ENCODE data around the gene SF3B1. TPM values are rescaled to one million over a fixed set of nuclear protein-coding genes. Genes with fewer than 3 reads are reported as not detected.
"Not testable (repeated sequence)": the region's sequence is repeated elsewhere in the genome, so short reads cannot be mapped to it uniquely, and the experiment has no call there.

SF3B1 gene
- polyA plus RNA-seq, 1 donor (not counting 4 experiments of a cell fraction or from before 2014, with no cell fraction given), result 322 TPM

GRCh38 chr2:197383825-197384224, 51.0 kb downstream of the SF3B1 start:
- Histone ChIP-seq H3K9me1 (ENCODE audit: control insufficient read depth, extremely low read depth, insufficient read depth, low read length) (no peaks in the 10 kb centered on the region), H3K27ac (ENCODE audit: control insufficient read depth, insufficient read depth, low read length) (no peak overlapping the region), H2AFZ (ENCODE audit: control insufficient read depth, low read length) (no peak overlapping the region), H3K9me3 (ENCODE audit: control insufficient read depth, low read depth, low read length) (no peaks in the 10 kb centered on the region), H3K4me1 (ENCODE audit: control insufficient read depth, extremely low read depth, insufficient read depth, low read length) (no peaks in the 10 kb centered on the region), H4K20me1 (ENCODE audit: control insufficient read depth, extremely low read depth, insufficient read depth, low read length) (no peaks in the 10 kb centered on the region), H3K79me2 (ENCODE audit: control insufficient read depth, insufficient read depth, low read length) (no peaks in the 10 kb centered on the region), H3K27me3 (ENCODE audit: control insufficient read depth, extremely low read depth, insufficient read depth, low read length) (no peaks in the 10 kb centered on the region), H3K4me3 (ENCODE audit: control insufficient read depth in 2 of 3, extremely low read depth in 1 of 3, insufficient read depth in 2 of 3, low read depth in 1 of 3, low read length in 3 of 3) (no peak overlapping the region), H3K36me3 (ENCODE audit: control insufficient read depth in 2 of 2, extremely low read depth in 1 of 2, insufficient read depth in 2 of 2, low read length in 2 of 2) (no peaks in the 10 kb centered on the region), H3K4me2 (ENCODE audit: control insufficient read depth, extremely low read depth, insufficient read depth, low read depth, low read length) (no peak overlapping the region), H3K9ac (ENCODE audit: control insufficient read depth, extremely low read depth, insufficient read depth, low read length) (no peak overlapping the region)
- no peak for DNase-seq (ENCODE audit: low read depth, low spot score)
- TF ChIP-seq EZH2 (IDR thresholded peaks at IDR 0.05; ENCODE audit: low read length) (no peak), CTCF (optimal IDR thresholded peaks at IDR 0.05 in 1 of 3, IDR thresholded peaks at IDR 0.05 in 1 of 3, conservative IDR thresholded peaks at IDR 0.05 in 1 of 3; ENCODE audit: extremely low read depth in 1 of 3, insufficient read depth in 2 of 3, low read length in 3 of 3) (no peak)
- dilution Hi-C loops (cut with MboI; ENCODE audit: extremely low pct_ligation_motif_present, low sequenced_read_pairs), result no loop called here
- FAIRE-seq, result no peak

GRCh38 chr2:197381641-197382040, 53.2 kb downstream of the SF3B1 start:
- DNase-seq (ENCODE audit: low read depth, low spot score) (no peak), FAIRE-seq (no peak)
- Histone ChIP-seq H3K9me3 (ENCODE audit: control insufficient read depth, low read depth, low read length) (no peaks in the 10 kb centered on the region), H3K9me1 (ENCODE audit: control insufficient read depth, extremely low read depth, insufficient read depth, low read length) (no peaks in the 10 kb centered on the region), H3K9ac (ENCODE audit: control insufficient read depth, extremely low read depth, insufficient read depth, low read length) (no peak overlapping the region), H4K20me1 (ENCODE audit: control insufficient read depth, extremely low read depth, insufficient read depth, low read length) (no peaks in the 10 kb centered on the region), H2AFZ (ENCODE audit: control insufficient read depth, low read length) (no peak overlapping the region), H3K4me2 (ENCODE audit: control insufficient read depth, extremely low read depth, insufficient read depth, low read depth, low read length) (no peak overlapping the region), H3K4me3 (ENCODE audit: control insufficient read depth in 2 of 3, extremely low read depth in 1 of 3, insufficient read depth in 2 of 3, low read depth in 1 of 3, low read length in 3 of 3) (no peak overlapping the region), H3K36me3 (ENCODE audit: control insufficient read depth in 2 of 2, extremely low read depth in 1 of 2, insufficient read depth in 2 of 2, low read length in 2 of 2) (no peaks in the 10 kb centered on the region), H3K27ac (ENCODE audit: control insufficient read depth, insufficient read depth, low read length) (no peak overlapping the region), H3K4me1 (ENCODE audit: control insufficient read depth, extremely low read depth, insufficient read depth, low read length) (no peaks in the 10 kb centered on the region), H3K79me2 (ENCODE audit: control insufficient read depth, insufficient read depth, low read length) (no peaks in the 10 kb centered on the region), H3K27me3 (ENCODE audit: control insufficient read depth, extremely low read depth, insufficient read depth, low read length) (no peaks in the 10 kb centered on the region)
- dilution Hi-C loops (cut with MboI; ENCODE audit: extremely low pct_ligation_motif_present, low sequenced_read_pairs), result no loop called here
- no peak for TF ChIP-seq CTCF (optimal IDR thresholded peaks at IDR 0.05 in 1 of 3, IDR thresholded peaks at IDR 0.05 in 1 of 3, conservative IDR thresholded peaks at IDR 0.05 in 1 of 3; ENCODE audit: extremely low read depth in 1 of 3, insufficient read depth in 2 of 3, low read length in 3 of 3)
- no peak for TF ChIP-seq EZH2 (IDR thresholded peaks at IDR 0.05; ENCODE audit: low read length)

- FAIRE-seq; H4K20me1 ChIP-seq (ENCODE audit: control insufficient read depth, extremely low read depth, insufficient read depth, low read length); H3K27ac ChIP-seq (ENCODE audit: control insufficient read depth, insufficient read depth, low read length); H3K9ac ChIP-seq (ENCODE audit: control insufficient read depth, extremely low read depth, insufficient read depth, low read length); H3K79me2 ChIP-seq (ENCODE audit: control insufficient read depth, insufficient read depth, low read length); H3K9me3 ChIP-seq (ENCODE audit: control insufficient read depth, low read depth, low read length); H3K36me3 ChIP-seq (ENCODE audit: control insufficient read depth in 2 of 2, extremely low read depth in 1 of 2, insufficient read depth in 2 of 2, low read length in 2 of 2); dilution Hi-C loops (cut with MboI; ENCODE audit: extremely low pct_ligation_motif_present, low sequenced_read_pairs); H2AFZ ChIP-seq (ENCODE audit: control insufficient read depth, low read length); H3K9me1 ChIP-seq (ENCODE audit: control insufficient read depth, extremely low read depth, insufficient read depth, low read length); H3K4me3 ChIP-seq (ENCODE audit: control insufficient read depth in 2 of 3, extremely low read depth in 1 of 3, insufficient read depth in 2 of 3, low read depth in 1 of 3, low read length in 3 of 3); H3K4me1 ChIP-seq (ENCODE audit: control insufficient read depth, extremely low read depth, insufficient read depth, low read length); DNase-seq (ENCODE audit: low read depth, low spot score); H3K27me3 ChIP-seq (ENCODE audit: control insufficient read depth, extremely low read depth, insufficient read depth, low read length); H3K4me2 ChIP-seq (ENCODE audit: control insufficient read depth, extremely low read depth, insufficient read depth, low read depth, low read length): not testable (repeated sequence)
These were observed 54.9 kb downstream of the SF3B1 start for GRCh38 chr2:197379918-197380309.

- H4K20me1 ChIP-seq (ENCODE audit: control insufficient read depth, extremely low read depth, insufficient read depth, low read length); H2AFZ ChIP-seq (ENCODE audit: control insufficient read depth, low read length); H3K27me3 ChIP-seq (ENCODE audit: control insufficient read depth, extremely low read depth, insufficient read depth, low read length); H3K4me2 ChIP-seq (ENCODE audit: control insufficient read depth, extremely low read depth, insufficient read depth, low read depth, low read length); H3K4me1 ChIP-seq (ENCODE audit: control insufficient read depth, extremely low read depth, insufficient read depth, low read length); dilution Hi-C loops (cut with MboI; ENCODE audit: extremely low pct_ligation_motif_present, low sequenced_read_pairs); DNase-seq (ENCODE audit: low read depth, low spot score); H3K9me1 ChIP-seq (ENCODE audit: control insufficient read depth, extremely low read depth, insufficient read depth, low read length); H3K27ac ChIP-seq (ENCODE audit: control insufficient read depth, insufficient read depth, low read length); H3K9me3 ChIP-seq (ENCODE audit: control insufficient read depth, low read depth, low read length); H3K9ac ChIP-seq (ENCODE audit: control insufficient read depth, extremely low read depth, insufficient read depth, low read length); FAIRE-seq; H3K36me3 ChIP-seq (ENCODE audit: control insufficient read depth in 2 of 2, extremely low read depth in 1 of 2, insufficient read depth in 2 of 2, low read length in 2 of 2); H3K4me3 ChIP-seq (ENCODE audit: control insufficient read depth in 2 of 3, extremely low read depth in 1 of 3, insufficient read depth in 2 of 3, low read depth in 1 of 3, low read length in 3 of 3); H3K79me2 ChIP-seq (ENCODE audit: control insufficient read depth, insufficient read depth, low read length): not testable (repeated sequence)
These were observed 55.4 kb downstream of the SF3B1 start for GRCh38 chr2:197379308-197379917.
